GM19455 (cell line): Measurements from ENCODE around the gene CYP19A1.

ENCODE experiments used
- ATAC-seq: cut with Tn5 transposase; IDR thresholded peaks from one replicate; pipeline ENCODE4 v1.9.1; 2021; ENCODE audit not compliant: unreplicated experiment

Gene CYP19A1

DNA sequence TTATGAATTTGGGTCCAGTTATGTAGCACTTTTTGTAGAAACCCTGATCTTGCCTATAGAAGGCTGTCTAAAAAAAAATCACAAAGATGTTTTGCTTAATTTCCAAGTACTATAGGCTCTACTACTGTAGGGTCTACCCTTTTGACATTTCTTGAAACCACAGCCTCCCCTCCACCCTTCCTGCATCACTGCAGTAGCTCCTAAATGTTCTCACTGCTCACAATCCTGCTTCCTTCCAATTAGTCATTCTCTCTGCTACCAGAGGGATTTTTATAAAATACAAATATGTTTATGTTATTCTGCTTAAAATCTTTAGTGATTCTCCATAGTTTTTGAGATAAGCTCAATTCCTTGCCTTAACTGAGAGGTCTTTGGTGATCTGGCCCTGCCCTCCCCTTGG is 114.0 kb downstream of the CYP19A1 start:
- no peak for ATAC-seq

DNA sequence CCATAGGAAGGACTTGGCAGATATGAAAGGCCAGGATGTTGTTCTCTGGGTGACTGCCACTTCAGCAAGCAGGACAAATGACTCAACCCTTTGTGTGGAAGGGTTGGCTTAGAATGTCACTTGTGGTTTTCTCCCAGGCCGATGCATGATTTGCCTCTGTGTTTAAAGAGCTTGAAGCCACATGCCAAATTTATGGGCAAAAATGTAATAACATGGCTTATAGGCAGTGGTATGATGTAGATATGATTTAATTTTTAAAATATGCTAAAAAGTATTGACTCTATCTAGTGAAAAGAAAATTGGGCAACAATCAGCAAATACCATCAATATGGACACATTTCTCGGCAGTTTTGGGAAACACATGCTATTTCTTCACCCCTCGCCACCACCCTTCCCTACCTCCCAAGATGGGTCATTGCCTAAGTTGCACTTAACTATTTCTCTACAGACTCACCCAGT is 114.6 kb downstream of the CYP19A1 start:
- no peak for ATAC-seq

GRCh38 chr15:51218299-51218938 is 120.0 kb downstream of the CYP19A1 start:
- no peak for ATAC-seq

- no peak for ATAC-seq
Measured at GRCh38 chr15:51212909-51213308, 125.5 kb downstream of the CYP19A1 start.

DNA sequence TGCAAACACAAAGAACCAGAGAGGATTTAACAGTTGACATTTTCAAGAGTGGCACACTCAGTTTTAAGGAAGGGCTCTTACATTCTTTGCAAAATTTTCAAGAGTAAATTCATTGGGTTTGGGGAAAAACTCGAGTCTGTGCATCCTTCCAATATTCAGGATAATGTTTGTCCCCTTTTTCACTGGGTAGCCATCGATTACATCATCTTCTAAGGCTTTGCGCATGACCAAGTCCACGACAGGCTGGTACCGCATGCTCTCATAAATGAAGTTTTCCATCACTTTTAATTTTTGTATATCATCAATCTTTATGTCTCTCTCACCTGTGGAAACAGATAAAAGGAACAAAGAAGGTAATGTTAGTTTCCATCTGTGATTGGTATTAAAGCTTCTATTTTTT is 126.2 kb downstream of the CYP19A1 start:
- no peak for ATAC-seq

DNA sequence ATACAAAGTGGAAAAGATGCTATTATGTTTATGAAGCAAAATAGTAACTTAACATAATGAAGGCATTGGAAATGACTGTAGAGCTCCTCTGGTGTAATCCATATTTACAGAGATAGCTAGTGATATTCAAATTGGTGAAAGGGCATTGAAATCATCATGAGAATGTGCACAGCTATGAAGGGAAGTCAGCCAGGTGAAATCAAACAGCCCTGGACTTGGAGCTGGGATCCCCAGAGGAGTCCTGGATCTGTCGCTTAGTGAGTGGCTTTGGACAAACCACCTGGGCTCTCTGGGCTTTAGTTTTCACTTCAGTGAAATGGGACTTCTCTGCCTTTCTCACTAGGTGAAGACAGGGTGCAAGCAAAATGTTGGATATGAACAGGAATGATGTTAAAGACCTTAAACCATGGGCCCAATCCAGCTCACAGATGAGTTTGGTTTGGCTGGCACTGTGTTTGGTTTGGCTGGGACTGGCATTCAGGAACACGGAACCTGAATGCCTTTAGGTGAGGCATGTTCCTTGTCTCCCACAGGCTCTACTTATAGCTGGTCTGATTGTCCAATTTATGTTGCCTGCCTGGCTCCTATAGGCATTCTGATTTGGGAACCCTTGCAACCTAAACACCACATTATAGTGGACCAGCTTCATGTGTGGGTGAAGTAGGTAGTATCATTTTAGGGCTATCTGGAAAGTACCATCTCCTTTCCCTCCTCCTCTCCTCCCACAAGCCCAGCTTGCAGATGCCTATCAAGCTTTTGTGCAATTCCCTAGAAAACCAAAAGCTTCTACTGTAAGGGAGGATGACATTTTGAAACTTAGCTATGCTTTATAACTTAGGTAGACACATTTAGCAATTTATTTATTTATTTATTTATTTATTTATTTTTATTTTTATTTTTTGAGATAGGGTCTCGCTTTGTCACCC is 133.1 kb downstream of the CYP19A1 start:
- ATAC-seq = no peak

DNA sequence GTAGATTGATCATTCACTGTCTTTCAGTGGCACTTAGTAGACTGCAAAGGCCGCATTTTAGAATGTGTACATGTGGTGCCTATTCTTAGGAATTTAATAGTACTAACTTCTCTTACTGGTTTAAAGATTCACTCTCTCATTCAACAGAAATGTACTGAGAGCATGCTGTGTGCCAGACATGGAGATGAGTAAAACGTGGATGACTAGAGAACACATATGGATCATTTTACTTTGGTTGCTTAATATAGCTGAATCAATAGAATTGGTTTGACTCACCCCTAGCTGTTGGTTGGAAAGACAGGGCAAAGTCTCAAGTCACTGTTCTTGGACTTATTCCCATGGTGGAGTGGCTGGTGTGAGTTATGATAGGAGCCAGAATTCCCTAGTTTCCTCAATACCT is 134.6 kb downstream of the CYP19A1 start:
- no peak for ATAC-seq

DNA sequence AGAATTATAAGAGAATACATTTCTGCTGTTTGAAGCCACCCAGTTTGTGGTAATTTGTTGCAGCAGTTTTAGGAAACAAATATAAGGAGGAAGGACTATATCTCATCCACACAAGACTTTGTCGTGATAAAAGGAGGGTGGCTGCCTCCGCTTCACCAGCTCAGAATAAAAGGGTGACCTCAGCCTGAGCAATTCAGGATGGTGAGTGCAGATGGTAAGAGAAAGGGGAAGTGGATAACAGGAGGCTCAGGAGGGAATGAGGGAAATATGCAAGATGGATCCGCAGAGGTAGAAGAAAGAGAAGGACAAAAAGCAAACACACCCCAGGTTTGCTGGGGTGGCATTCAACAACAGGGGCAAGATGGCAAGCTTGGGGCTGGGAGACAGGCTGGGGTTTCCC is 135.6 kb downstream of the CYP19A1 start:
- ATAC-seq = no peak

GRCh38 chr15:51201581-51201980 is 136.8 kb downstream of the CYP19A1 start:
- ATAC-seq = no peak

GRCh38 chr15:51200792-51201191 is 137.6 kb downstream of the CYP19A1 start:
- ATAC-seq = no peak

- ATAC-seq = no peak
Measured at GRCh38 chr15:51199541-51199940, 138.9 kb downstream of the CYP19A1 start.

GRCh38 chr15:51198701-51199232 is 139.6 kb downstream of the CYP19A1 start:
- no peak for ATAC-seq

DNA sequence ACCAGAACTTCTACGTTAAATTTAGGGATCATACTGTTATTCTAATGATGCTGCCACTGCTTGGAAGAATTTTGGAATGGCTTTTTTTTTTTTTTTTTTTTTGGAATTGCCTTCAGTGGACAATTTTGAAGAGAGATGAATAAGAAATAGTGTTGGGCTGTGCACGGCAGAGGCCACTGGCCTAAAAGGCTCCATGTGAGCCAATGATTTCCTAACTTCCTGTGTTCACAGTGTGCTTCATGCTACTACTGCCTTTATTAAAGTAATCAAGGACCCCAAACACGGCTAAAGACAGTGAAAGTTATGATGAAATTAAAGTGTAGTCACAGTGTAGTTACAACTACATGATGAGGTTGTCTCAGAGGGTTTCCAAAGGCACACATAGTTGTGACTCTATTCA is 142.9 kb downstream of the CYP19A1 start:
- ATAC-seq = no peak

GRCh38 chr15:51193979-51194378 is 144.4 kb downstream of the CYP19A1 start:
- ATAC-seq = no peak

DNA sequence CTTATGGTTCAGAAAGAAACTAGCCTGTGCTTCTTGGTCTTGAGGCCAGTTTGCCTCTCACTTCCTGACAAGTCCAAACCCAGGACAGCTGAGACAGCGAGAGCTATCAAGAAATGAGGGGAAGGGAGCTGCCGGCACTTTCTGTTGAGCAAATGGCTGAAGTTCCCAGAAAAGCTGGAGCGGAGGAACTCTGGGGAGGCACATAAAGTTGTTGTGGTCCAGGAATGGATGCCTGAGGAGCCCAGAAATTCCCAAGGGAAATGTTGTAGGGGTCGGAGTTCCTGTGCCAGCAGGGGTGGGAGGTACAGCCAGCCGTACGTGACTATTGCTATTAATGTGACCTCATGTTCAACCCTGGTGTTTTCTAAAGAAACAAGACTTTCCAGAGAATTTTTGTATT is 144.9 kb downstream of the CYP19A1 start:
- no peak for ATAC-seq

DNA sequence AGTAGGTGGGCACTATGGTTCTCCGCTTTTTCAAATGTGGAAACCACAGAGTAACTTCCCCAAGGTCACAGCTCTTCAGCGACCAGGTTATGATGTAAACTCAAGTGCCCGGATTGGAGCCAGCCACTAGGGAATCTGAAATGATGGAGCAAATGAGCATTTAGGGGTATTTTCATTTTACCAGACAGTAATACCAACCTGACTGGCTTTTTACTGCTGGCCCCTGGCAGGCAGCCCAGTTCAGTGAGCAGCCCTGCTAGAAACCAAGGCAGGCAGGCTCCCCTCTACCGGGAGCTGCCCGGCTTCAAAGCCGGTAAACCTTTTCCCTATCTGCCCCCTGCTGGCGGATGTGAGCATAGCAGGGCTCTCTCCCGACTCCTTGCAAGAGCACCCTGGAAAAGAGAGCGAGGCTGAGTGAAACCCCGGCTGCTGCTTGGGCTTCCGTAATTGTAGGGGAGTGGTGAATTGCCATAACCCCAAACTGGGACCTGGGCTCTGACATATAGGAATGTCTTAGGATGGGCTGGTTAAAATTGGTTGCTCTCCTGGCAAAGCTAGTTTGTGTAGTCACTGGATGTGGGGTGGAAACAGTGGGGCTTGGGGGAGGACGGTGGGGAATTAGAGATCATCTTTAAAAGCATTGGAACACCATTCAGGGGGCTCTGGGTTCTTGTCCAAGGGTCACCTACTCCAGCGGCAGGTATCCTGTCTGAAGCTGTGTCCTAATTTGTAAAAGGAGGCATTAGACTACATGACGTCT is 145.7 kb downstream of the CYP19A1 start:
- ATAC-seq = peak; percentile 72

- no peak for ATAC-seq
Measured at GRCh38 chr15:51191766-51192165, 146.6 kb downstream of the CYP19A1 start.

DNA sequence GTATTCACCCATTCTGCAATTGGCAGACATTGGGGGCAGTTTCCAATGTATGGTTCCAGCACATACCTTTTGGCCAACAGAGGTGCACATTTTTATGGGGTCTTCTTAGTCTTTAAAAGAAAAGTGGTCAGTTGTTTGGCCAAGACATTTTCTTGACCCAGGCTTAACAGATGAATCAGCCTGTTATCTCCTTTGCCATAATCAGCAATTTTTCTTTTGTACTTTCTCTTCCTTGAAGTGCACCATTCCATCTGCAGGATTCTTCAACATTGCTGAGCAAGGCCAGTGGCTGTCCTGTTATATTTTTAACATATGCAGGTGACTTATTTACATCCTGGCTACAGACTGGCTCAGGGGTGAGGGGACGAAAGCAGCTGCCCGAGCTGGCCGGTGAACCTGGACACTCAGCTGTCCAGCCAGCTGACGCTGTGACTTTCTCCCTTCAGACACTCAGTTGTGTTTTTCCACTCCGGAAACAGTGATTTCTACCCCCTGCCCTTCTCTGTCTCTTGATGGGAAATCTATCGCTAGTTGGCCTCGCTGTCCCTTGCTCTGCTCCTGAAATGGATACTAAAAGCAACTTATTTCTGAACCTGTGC is 147.2 kb downstream of the CYP19A1 start:
- no peak for ATAC-seq

- ATAC-seq = no peak
Measured at GRCh38 chr15:51190424-51191068, 147.8 kb downstream of the CYP19A1 start.

GRCh38 chr15:51189669-51190385 is 148.6 kb downstream of the CYP19A1 start:
- no peak for ATAC-seq
